H1 (cell line): Measurements from ENCODE around the gene MIX23. TPM values are rescaled to one million over a fixed set of nuclear protein-coding genes. Genes with fewer than 3 reads are reported as not detected.

Experiments
- CTCF ChIP-seq, 3 experiments: IDR thresholded peaks; 1 replicate in 2 of 3; 2 replicates in 1 of 3; pipeline versions ENCODE4 v1.5.1 to v1.6.1; 2011; ENCODE audit warnings: low read length in 3 of 3, mild to moderate bottlenecking in 3 of 3, inconsistent platforms in 2 of 3, low read depth in 1 of 3, moderate library complexity in 1 of 3; ENCODE audit not compliant: insufficient read depth in 1 of 3; ENCODE audit errors: control extremely low read depth in 1 of 3
- polyA plus RNA-seq, 7 experiments: library from polyadenylated mRNA; depleted of rRNA in 3 of 7; stranded (reverse) in 5 of 7; unstranded in 2 of 7; fragments of >200 nt in 5 of 7; fragments of 200-250 nt in 2 of 7; gene quantifications; 1 replicate in 5 of 7; 2 replicates in 1 of 7; 4 replicates in 1 of 7; pipeline versions ENCODE4 v1.2.1 to v1.2.3, GENCODE V29; 2011 to 2013; ENCODE audit warnings: missing spikeins in 2 of 7, mixed read lengths in 2 of 7
- total RNA-seq: library from RNA; stranded (reverse); fragmentation: NEBNext Ultra II Directional; extraction: Animal tissue kit (Norgen Biotek cat#: 25700); gene quantifications from 2 replicates; pipeline ENCODE4 v1.2.1, GENCODE V29; 2021

The MIX23 gene
- total and polyA plus RNA-seq, 2 of the 8 experiments (the other 6 are each of a cell fraction or from before 2014, with no cell fraction given) = 22.1 to 69.6 TPM

DNA sequence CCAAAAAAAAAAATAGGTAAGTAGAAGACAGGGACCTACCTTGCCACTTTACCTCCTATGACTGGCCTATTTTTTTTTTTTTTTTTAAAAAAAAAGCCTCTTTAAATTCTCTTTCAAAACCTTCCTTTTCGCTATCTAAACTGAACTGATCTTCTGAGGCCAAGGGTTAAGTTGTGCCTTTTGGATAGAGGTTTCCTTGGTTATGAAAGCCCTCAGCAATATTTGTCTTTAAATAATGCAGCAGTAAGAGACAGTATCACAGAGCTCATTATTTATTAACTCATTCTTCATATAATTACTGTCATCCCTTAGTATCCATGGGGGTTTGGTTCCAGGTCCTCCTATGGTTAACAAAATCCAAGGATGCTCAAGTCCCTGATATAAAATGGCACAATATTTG, 9.0 kb downstream of the MIX23 start (continued):
- TF ChIP-seq CTCF (IDR thresholded peaks at IDR 0.05; ENCODE audit: control extremely low read depth in 1 of 3, insufficient read depth in 1 of 3, low read depth in 1 of 3, low read length in 3 of 3) = no peak
- TF ChIP-seq, all 59 proteins: peak for 0
